Left ventricle myocardium inferior (tissue), 1 donor: ENCODE data around the gene ALCAM. TPM values are rescaled to one million over a fixed set of nuclear protein-coding genes. Genes with fewer than 3 reads are reported as not detected.

Source experiments
- DNase-seq: peaks from one replicate; pipeline ENCODE4 v3.0.0-alpha.2; 2020
- H3K27ac ChIP-seq: fragments of 200-600 bp; replicated peaks from 2 replicates; pipeline ENCODE4 v1.8.0; 2021
- H3K27me3 ChIP-seq: fragments of 200-600 bp; 2 replicates; pipeline ENCODE4 v1.8.0; 2021; ENCODE audit warnings: low read depth
- H3K36me3 ChIP-seq: fragments of 200-600 bp; 2 replicates; pipeline ENCODE4 v1.8.0; 2021
- H3K4me1 ChIP-seq: fragments of 200-600 bp; 2 replicates; pipeline ENCODE4 v1.8.0; 2021
- H3K4me3 ChIP-seq: fragments of 200-600 bp; 2 replicates; pipeline ENCODE4 v1.8.0; 2021; ENCODE audit warnings: mild to moderate bottlenecking, moderate library complexity
- H3K9me3 ChIP-seq: fragments of 200-600 bp; replicated peaks from 2 replicates; pipeline ENCODE4 v1.8.0; 2021
- CTCF ChIP-seq: fragments of 200-600 bp; IDR thresholded peaks from 2 replicates; pipeline ENCODE4 v1.8.0; 2021; ENCODE audit warnings: antibody characterized with exemption, mild to moderate bottlenecking, borderline replicate concordance
- intact Hi-C: fragments of 100-400 bp; cut with micrococcal nuclease; formaldehyde crosslinking; loops from one replicate; pipeline ENCODE4 v1.11.0; 2022
- total RNA-seq: library from RNA; stranded (reverse); fragmentation: NEBNext Ultra II Directional; extraction: Animal tissue kit (Norgen Biotek cat#: 25700); gene quantifications from one replicate; pipeline ENCODE4 v1.2.1, GENCODE V29; 2021
- donor health status: DM: no; HTN: yes; CAD: no; lungs with severe emphysema.

ALCAM gene
- total RNA-seq, 1 donor from 2014 or later, result 3.7 TPM

GRCh38 chr3:105521770-105522169 is 155.1 kb downstream of the ALCAM start:
- Histone ChIP-seq H3K4me3 (no peak overlapping the region), H3K27me3 (no peaks in the 10 kb centered on the region), H3K4me1 (no peaks in the 10 kb centered on the region), H3K27ac (no peak overlapping the region), H3K36me3 (no peaks in the 10 kb centered on the region), H3K9me3 (no peaks in the 10 kb centered on the region)
- TF ChIP-seq CTCF, result no peak
- DNase-seq, result no peak
- intact Hi-C loops, result no loop called here

GRCh38 chr3:105523501-105523900 is 156.8 kb downstream of the ALCAM start:
- TF ChIP-seq CTCF, result no peak
- Histone ChIP-seq H3K27me3 (no peaks in the 10 kb centered on the region), H3K36me3 (no peaks in the 10 kb centered on the region), H3K27ac (no peak overlapping the region), H3K4me3 (no peak overlapping the region), H3K9me3 (no peaks in the 10 kb centered on the region), H3K4me1 (no peaks in the 10 kb centered on the region)
- no peak for DNase-seq
- intact Hi-C loops, result no loop called here

- H3K4me1 ChIP-seq, result no peaks in the 10 kb centered on the region
- no peak overlapping the region for H3K4me3 ChIP-seq
- no peak for DNase-seq
- H3K27ac ChIP-seq, result no peak overlapping the region
- intact Hi-C loops, result no loop called here
- TF ChIP-seq CTCF, result no peak
- H3K36me3 ChIP-seq, result no peaks in the 10 kb centered on the region
- no peaks in the 10 kb centered on the region for H3K27me3 ChIP-seq
- no peaks in the 10 kb centered on the region for H3K9me3 ChIP-seq
Observed at GRCh38 chr3:105525531-105525930, 158.8 kb downstream of the ALCAM start.

GRCh38 chr3:105526360-105527111 is 159.8 kb downstream of the ALCAM start:
- Histone ChIP-seq H3K36me3 (no peaks in the 10 kb centered on the region), H3K9me3 (no peaks in the 10 kb centered on the region), H3K4me3 (no peak overlapping the region), H3K27me3 (no peaks in the 10 kb centered on the region), H3K27ac (no peak overlapping the region), H3K4me1 (no peaks in the 10 kb centered on the region)
- DNase-seq, result no peak
- no peak for TF ChIP-seq CTCF
- intact Hi-C loops, result no loop called here

- Histone ChIP-seq H3K4me1 (no peaks in the 10 kb centered on the region), H3K36me3 (no peaks in the 10 kb centered on the region), H3K9me3 (no peaks in the 10 kb centered on the region), H3K27me3 (no peaks in the 10 kb centered on the region), H3K4me3 (no peak overlapping the region), H3K27ac (no peak overlapping the region)
- TF ChIP-seq CTCF, result no peak
- DNase-seq, result no peak
- intact Hi-C loops, result no loop called here
Observed at GRCh38 chr3:105527535-105527934, 160.8 kb downstream of the ALCAM start.
